ENCODE data around the gene BANK1.

BANK1 gene, protein sequence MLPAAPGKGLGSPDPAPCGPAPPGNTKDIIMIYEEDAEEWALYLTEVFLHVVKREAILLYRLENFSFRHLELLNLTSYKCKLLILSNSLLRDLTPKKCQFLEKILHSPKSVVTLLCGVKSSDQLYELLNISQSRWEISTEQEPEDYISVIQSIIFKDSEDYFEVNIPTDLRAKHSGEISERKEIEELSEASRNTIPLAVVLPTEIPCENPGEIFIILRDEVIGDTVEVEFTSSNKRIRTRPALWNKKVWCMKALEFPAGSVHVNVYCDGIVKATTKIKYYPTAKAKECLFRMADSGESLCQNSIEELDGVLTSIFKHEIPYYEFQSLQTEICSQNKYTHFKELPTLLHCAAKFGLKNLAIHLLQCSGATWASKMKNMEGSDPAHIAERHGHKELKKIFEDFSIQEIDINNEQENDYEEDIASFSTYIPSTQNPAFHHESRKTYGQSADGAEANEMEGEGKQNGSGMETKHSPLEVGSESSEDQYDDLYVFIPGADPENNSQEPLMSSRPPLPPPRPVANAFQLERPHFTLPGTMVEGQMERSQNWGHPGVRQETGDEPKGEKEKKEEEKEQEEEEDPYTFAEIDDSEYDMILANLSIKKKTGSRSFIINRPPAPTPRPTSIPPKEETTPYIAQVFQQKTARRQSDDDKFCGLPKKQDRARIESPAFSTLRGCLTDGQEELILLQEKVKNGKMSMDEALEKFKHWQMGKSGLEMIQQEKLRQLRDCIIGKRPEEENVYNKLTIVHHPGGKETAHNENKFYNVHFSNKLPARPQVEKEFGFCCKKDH

DNA sequence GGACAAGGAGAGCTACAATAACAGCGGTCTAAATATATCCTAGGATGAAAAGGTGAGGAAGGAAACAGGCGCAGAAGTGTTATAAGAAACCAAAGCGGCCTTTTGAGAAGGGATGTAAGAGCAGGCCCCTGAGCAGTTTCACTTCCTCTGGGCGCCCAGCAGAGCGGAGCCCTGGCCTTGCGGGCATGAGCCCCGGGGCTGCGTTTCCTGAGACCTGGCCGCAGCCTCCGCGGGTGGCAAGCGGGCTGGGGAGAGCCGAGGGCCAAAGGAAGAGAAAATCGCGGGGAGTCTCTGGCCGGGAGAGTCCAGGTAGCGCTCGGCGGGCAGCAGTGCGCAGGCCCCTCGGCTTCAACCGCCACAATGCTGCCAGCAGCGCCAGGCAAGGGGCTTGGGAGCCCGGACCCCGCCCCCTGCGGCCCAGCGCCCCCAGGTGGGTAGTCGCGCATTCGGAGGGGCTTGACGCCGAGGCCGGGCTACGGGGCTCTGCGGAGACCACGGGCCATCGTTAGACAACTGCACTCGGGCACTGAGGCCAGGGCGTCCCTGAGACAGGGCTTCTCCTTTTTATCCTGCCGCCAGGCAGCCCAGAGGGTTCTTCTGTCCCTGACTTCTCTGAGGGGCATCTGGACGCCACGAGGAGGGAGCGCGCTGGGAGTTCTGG lies at the start of gene BANK1:
TSS of gene BANK1 (plus strand) at position 210 of the 661 bp plus-strand sequence. CDS start at position 361, 151 bp downstream.
- DNase-seq (ENCODE audit: low read depth), result no peak

DNA sequence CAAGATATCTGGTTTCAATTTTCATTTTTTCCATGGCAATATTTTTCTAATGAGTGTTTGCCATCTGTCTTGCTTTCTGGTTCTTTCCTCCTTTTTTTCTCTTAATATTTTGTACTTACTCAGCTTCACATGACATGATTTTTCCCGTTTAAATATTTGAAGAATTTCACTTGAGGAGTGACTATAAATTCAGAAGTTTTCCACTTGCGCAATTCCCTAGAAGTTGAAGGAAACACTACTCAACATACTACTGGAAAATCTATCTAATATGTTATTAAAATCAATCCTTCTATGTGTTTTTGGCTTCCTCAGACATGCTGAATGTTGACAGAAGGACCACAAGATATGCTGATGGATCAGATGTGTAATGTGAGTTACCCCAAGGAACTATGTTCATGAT lies 36.8 kb upstream of the BANK1 start:
- no peak for DNase-seq (ENCODE audit: low read depth)

DNA sequence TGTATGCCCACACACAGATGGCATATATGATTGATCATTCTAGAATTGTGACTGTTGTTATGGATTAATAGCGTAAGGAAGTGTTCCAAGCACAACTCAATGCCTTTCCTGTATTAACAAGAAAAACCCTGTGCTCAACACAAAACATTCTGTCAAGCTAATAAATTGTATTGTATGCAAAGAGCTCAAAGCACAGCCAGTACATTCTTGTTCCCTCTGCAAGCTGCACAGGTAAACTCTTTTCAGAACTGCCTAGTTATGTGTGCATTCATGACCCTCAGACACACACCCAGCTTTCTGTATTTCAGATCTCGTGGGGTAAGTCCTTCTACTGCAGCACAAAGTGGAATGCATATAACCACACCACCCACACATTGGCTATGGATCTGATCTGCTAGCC lies 34.3 kb upstream of the BANK1 start:
- DNase-seq (ENCODE audit: low read depth), result no peak

DNA sequence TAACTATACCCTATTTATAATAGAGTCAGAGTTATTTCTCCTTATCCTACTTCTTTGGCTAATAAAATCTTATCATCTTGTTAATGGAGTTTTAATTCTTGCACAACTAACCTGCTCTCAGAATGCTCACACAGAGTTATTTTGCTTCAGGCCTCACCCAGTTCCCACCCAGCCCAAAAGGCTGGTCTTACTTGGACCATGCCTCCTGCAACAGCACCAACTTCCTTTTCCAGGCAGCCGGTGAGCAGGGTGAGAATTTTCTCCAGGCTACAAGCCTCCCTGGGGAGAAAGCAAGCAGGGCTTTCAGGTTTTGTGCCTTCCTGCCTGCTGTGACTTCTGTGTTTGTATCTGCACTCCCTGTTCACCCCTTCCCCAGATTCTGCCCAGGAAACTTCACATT lies 29.1 kb upstream of the BANK1 start:
- DNase-seq (ENCODE audit: low read depth), result no peak

DNA sequence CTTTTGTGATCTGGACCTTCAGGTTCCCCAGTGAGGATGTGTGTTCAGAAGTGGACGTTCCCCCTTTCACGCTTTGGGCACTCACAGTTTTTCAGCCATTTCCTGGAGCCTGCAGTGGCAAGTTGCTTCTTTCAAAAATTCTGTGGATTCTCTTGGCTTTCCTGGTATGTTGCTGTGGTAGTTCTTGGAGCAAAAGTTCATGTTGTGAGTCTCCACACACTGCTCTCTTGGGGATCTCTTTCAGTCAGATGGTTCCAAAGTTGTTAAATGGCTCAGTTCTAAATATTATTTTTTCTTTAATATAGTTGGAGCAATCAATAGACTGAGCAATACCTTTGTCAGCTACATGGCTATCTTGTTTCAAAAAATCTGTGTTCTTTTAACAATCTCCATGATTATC lies 28.5 kb upstream of the BANK1 start:
- DNase-seq (ENCODE audit: low read depth), result no peak

DNA sequence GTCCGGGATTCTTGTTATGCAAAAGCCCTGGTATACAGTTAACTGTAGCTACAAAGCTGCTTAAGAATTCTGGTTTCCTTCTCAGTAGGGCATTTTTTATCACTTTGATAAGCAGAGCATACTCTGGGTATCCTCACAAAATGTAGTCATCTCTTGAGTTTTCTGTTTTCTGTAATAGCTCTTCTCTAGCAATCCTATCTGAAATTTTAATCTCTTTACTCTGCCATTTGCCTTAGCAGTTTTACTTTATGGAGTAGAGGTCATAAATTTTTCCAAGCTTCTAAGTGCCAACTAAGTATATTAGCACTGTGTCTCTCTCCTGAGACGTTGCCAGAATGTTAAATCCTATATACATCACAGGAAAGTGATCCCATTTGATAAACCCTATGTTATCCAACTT lies 28.0 kb upstream of the BANK1 start:
- no peak for DNase-seq (ENCODE audit: low read depth)

DNA sequence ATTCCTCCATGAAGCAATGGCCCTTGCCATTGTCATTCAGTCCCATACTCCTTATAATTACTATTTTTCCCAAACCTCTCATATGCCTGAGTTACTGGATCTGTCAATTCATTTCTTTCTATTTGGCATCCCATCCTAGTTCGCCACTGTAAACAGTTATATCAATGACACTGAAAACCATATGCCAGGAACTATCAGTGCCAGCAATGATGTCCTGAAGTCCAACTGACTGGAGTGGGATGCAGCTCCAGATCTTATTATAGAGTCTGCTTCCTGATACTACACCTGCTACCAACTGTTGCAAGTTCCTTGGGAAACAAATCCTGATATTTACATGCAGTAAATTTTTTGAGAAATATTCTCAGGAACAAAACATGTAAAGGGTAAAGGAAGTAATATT lies 27.0 kb upstream of the BANK1 start:
- DNase-seq (ENCODE audit: low read depth), result no peak

DNA sequence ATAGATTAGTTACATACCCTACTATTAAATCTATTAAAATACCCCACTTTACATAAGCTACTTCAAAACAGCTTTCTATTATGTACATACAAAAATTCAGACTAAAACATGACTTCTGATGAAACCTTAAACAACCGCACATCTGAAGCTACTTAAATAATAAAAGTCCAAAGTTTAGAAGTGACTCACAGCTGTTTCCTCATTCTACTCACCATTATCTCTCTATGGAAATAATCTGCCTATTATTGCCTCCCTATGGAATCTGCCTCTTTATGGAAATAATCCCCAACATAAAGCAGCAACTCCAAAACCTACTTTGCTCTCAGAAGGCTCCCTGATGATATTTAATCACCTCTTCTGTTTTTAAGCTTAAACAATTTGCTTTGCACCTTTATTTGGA lies 15.7 kb upstream of the BANK1 start:
- no peak for DNase-seq (ENCODE audit: low read depth)

DNA sequence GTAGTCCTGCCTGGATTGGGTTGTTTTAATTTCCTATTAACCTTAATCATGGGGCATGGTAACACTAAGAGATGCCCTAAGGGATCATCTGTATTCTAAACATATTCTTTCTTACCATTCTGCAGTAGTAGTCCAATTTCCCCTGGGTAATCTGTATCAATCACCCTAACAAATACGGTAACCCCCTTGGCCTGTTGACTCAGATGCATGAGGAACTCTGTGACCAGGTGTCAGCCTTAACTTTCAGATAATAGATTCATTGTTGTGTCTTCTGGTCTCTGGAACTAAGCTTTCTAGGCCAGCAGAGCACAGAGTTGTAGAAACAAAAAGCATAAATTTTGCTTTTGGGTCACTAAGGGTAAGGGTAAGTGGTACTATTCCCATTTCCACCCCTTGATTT lies 13.1 kb upstream of the BANK1 start:
- DNase-seq (ENCODE audit: low read depth), result no peak

DNA sequence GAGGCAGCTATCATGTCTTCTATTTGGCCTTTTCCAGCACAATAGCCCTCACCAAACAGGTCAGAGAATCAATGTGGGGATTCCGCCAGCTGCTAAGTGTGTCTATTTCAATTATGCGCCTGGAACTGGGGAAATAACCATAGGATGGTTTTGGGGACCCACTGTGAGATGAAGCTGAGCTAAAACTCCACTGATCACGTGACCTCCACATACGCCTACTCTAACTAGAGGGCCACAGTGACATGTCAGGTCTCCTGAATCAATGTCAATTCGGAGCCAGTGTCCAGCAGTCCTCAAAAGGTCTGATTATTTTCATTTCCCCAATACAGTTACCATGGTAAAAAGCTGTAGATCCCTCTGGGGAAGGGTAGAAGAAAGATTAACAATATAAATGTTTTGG lies 10.2 kb upstream of the BANK1 start:
- no peak for DNase-seq (ENCODE audit: low read depth)

DNA sequence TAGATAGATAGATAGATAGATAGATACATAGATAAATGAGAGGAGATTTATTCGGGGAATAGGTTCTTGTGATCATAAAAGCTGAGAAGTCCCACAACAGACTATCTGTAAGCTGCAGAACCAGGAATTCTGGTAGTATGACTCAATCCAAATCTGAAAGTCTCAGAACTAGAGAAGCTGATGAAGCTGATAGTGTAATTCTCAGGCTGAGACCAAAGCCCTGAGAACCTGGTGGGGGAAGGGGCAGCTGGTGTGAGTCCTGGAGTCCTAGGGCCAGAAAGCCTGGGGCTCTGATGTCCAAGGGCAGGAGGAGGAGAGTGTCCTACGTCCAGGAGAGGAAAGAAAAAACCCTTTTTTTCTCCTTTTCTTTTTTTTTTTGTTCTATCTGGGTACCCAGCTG lies 8.0 kb upstream of the BANK1 start:
- DNase-seq (ENCODE audit: low read depth), result no peak

DNA sequence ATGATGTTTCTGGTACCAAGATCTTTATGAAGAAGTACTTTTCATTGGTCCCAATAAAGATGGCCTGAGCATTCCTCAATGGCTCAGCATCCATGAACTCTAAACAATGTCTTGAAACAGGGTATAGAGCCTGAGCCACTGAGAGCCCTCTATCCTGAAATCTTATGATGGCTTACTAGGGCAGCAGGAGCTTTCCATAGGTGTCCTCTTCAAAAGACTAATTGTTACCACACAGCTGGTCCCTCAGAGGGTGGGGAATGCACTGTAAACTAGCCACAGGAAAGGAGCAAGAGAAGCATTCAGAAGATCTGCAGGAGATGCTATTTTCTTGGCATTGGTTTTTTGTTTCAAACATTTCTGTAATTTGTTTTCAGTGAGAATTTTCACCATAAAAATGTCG lies 5.6 kb upstream of the BANK1 start:
- no peak for DNase-seq (ENCODE audit: low read depth)

DNA sequence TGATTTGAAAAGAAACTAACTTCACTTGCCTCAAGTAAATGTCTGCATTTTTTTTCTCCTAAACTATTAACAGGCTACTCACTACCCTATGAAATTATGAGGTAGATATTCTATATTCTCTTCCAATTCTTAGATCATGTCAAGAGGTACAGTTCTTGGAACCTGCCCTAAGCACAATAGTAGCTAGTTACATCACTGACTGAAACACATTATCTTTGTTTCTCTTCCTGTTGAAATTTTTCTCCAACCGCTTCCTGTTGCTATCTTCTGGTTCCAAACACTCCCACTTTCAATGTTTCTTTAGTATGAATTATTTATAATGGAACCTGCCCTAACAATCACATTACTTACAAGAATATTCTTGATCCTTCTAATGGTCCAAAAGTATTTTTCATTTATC lies 5.0 kb upstream of the BANK1 start:
- DNase-seq (ENCODE audit: low read depth), result no peak

DNA sequence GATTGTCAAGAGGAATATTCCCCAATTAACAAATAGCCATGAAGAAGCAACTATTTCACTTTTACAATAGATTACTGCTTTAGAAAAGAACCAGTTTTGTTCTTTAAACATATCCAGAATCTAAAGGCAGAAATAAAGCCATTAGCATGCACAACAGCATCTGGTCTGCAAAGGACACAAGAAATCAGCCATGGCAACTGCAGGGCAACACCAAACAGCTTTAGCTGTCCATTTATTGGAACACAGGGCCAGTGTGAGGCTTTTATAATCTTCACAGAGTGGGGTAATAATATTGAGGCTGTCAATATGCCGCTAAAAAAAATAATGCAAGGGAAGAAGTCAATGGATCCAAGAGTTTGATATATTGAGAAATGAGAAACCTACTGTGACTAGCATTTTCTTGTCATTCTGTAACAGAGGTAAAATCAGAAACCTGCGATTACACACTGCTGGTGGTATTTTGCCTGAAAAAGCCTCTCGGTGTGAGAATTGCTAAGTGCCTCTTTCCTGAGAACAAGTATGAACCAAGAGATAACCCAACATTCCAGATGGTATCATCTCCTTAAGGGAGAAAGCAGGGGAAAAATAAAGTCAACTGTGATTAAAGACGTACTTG lies 2.7 kb upstream of the BANK1 start:
- DNase-seq (ENCODE audit: low read depth), result no peak

DNA sequence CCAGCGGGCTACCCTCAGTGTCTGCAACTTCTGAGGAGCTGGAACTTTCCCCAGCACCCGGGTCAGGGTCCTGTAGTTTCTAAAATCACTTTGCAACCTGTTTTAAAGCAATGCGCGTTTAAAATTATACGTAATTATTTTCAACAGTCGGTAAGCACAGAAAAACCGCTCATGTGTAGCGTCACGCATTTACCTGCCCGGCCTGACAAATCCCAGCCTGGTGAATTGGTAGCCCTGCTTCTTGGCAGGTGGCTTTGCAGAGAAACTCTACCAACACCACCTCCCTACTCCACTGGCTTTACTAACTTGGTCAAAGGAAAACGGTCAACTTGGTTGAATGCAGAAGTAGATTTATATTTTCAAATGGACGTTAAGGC lies 640 bp downstream of the BANK1 start:
- no peak for DNase-seq (ENCODE audit: low read depth)

DNA sequence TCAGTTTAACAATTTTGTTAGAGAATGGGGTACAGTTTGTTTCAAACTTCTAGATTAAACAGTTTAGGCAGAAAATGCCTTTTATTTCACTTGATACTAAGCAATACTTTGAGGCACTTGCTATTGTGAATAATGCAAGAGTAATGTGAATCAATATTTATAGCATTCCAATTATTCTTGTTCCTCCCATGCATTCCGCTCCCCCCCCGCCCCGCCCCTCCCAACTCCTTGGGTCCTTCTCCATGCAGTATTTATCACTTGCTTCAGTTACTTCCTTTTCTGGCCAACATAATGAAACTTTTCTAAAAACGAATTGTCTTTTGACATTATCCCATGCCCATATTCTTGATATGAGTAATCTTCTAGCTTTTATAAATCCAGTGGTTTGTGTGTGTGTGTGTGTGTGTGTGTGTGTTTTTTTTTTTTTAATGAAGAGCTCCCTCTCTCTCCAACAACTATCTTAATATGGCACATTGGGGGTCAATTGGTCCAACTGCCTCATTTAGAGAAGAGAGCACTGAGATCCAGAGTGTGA lies 1.6 kb downstream of the BANK1 start:
- no peak for DNase-seq (ENCODE audit: low read depth)

DNA sequence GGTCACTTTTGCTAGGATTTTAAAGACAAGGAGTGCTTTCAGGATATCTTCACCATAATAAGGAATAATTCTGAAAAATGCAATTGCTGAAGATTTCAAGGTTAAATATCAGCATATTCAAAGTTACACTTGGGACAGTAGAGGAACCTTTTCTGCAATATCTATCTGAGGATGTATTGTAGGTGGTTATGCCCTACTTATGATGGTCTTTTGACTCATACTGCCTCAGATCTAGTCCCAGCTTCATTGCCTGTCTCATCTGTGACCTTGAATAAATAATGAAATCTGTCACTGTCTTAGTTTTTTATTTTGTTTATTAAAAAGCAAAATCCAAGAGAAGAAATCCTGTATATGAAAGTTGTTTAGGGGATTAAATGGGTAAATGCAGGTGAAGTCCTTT lies 2.9 kb downstream of the BANK1 start:
- no peak for DNase-seq (ENCODE audit: low read depth)

DNA sequence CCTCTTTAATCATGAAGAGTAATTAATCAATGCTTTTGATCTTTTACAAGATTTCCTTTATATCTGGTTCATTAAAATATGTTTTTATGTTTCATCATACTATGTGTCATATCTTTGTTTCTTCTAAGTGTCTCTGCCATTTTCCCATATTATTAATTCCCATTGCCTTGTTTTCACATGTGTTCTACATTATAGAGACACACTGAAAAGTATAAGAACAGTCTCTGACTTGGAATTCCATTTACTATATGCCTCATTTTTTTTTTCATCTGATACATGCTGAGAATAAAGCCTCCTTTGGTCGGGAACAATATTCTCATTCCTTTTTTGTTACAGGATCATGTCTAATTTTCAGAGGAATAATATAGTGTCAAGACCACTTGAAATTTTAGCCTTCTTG lies 4.3 kb downstream of the BANK1 start:
- DNase-seq (ENCODE audit: low read depth), result no peak

DNA sequence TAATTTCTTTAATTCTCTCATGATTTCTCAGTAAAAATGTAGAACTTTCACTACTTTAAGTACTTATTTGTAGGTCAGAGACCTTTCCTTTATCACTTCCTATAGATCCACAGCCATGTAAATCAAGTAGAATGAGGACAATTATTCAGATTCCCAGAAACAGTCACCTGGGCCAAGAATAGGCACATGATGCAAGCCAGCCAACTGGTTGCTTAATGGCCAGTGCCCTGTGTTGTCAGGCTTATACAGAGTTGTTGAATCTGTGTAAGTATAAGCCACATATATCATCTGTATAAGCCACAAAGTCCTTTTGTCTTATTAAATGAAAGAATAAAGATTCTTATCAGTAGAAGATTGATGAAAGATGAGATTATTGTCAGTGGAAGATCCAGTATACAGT lies 5.2 kb downstream of the BANK1 start:
- DNase-seq (ENCODE audit: low read depth), result no peak

DNA sequence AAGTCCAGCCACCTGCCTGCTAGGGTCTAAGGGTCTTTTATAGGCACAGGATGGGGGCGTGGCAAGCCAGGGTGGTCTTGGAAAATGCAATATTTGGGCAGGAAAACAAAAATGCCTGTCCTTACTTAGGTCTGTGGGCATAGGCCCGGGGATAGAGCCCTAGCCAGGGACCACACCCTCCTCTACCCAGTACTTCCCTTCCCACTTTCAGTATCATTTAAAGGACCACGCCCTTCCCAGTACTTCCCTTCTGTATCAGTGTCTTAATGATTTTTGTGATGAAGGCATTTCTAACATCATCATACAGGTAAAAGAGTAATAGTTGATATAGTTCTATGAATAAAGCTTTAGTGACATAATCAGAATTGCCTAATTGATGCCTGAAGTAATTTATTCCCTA lies 11.4 kb downstream of the BANK1 start:
- DNase-seq (ENCODE audit: low read depth), result no peak

DNA sequence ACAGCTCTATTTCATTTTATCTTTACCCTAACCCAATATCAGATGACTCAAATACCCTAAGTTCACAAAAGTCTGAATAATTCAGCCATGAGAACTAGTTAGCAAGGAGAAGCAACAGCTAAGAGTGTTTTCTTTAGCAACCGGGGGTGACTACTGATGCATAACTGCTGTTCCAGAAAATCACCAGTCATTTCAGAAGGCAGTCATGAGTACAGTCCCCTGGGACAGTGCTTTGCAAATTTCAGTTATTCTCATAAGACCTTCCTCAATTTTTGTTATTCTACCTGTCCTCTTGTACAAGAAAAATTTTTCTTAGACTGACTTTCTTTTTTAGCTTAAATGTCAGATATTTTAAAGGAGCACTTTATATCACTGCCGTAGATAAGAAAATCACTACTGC lies 16.4 kb downstream of the BANK1 start:
- no peak for DNase-seq (ENCODE audit: low read depth)

DNA sequence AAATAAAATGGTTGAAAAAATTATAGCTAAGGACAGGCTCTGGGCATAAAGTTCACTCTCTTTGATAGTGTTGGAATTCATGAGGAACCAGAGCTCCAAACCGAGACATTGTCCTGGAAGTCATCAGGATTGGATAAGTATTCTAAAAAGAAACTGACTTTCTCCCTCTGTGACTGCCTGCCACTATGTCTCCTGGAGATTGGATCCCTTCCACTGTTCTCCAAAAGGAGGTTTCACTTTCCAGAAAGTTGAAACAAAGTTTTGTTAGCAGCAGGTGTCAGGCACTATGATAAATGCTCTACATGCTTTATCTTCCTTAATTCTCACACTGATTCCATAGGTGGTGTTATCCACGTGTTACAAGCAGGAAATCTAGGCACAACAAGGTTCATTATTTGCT lies 16.8 kb downstream of the BANK1 start:
- DNase-seq (ENCODE audit: low read depth), result no peak
